ENCODE results near the gene SCYL3. TPM values are rescaled to one million over a fixed set of nuclear protein-coding genes. Genes with fewer than 3 reads are reported as not detected.
"Not testable (repeated sequence)": the region's sequence is repeated elsewhere in the genome, so short reads cannot be mapped to it uniquely, and the experiment has no call there.

SCYL3 gene
- total RNA-seq, 6 experiments from 2014 or later, result 6.2 to 9.3 (median 8.3) TPM

DNA sequence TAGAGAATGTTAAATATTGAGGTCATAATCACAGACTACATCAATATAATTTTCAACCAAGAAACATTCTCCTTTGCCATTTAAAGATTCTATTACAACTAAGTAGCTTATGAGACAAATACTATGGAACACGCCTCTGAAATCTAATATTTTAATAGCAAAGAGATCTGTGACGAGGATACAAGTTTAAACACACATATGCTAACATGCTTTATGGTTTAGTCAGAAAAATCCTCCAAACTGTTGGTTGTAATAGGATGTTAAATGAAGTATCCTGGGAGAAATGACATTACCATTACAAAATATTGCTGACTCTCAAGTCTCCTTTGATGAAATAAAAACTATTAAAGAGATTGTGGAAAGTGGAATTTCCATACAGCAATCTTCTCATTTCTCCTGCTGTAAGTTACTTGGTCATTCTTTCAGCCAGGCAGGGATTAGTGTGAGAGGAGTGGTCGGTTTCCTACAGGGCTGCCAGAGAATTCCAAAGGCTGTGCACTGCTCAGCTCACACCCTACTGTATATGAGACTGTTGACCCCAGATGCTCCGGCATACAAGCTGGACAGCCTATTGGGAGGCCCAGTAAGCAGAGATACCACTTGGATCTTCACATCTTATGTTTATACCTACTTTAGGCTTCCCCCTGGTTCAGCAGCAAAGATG, 26.6 kb downstream of the SCYL3 start:
- 84% methylated on average over 3 of the region's 4 CpGs for WGBS (ENCODE audit: insufficient coverage, low coverage, low lambda C conversion rate, missing lambda C conversion rate)
- Histone ChIP-seq H3K27ac (no peak overlapping the region), H3K4me3 (no peak overlapping the region), H3K27me3 (no peaks in the 10 kb centered on the region), H3K36me3 (peaks cover 0 to 91% (median 49%) of the 10 kb centered on the region in 4 donors), H3K9me3 (no peaks in the 10 kb centered on the region), H3K4me1 (no peaks in the 10 kb centered on the region)
- intact Hi-C loops (cut with DNase I), result no loop called here
- ATAC-seq (no peak), DNase-seq (no peak)
- TF ChIP-seq, protein P1, sequence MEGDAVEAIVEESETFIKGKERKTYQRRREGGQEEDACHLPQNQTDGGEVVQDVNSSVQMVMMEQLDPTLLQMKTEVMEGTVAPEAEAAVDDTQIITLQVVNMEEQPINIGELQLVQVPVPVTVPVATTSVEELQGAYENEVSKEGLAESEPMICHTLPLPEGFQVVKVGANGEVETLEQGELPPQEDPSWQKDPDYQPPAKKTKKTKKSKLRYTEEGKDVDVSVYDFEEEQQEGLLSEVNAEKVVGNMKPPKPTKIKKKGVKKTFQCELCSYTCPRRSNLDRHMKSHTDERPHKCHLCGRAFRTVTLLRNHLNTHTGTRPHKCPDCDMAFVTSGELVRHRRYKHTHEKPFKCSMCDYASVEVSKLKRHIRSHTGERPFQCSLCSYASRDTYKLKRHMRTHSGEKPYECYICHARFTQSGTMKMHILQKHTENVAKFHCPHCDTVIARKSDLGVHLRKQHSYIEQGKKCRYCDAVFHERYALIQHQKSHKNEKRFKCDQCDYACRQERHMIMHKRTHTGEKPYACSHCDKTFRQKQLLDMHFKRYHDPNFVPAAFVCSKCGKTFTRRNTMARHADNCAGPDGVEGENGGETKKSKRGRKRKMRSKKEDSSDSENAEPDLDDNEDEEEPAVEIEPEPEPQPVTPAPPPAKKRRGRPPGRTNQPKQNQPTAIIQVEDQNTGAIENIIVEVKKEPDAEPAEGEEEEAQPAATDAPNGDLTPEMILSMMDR (IDR thresholded peaks at IDR 0.05), result no peak
- no peak for TF ChIP-seq POLR2A (IDR thresholded peaks at IDR 0.05)

DNA sequence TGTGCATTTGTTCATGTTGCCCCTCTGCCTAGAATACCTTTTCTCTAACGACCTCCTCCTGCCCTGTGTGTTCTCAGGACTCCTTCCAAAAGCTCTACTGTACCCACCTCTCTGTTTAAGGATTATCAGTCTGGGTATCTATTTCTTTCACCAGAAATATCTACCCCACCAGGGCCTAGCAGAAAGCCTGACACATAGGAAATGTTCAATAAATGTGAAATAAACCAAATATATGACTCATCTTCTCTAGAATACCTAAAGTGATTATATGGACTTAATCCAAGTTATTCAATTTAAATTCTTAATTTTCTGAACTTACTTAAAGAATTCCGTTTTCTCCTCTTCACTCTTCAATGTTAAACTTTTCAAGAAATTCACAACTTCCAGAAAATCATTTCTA, 27.1 kb downstream of the SCYL3 start:
- Histone ChIP-seq H3K27me3 (no peaks in the 10 kb centered on the region), H3K27ac (no peak overlapping the region), H3K4me3 (no peak overlapping the region), H3K9me3 (no peaks in the 10 kb centered on the region), H3K36me3 (peaks cover 0 to 94% (median 50%) of the 10 kb centered on the region in 4 donors), H3K4me1 (no peaks in the 10 kb centered on the region)
- intact Hi-C loops (cut with DNase I), result no loop called here
- TF ChIP-seq POLR2A (IDR thresholded peaks at IDR 0.05), result no peak
- TF ChIP-seq, protein P1 (IDR thresholded peaks at IDR 0.05), result no peak
- DNase-seq (no peak), ATAC-seq (no peak)
- WGBS (ENCODE audit: insufficient coverage, low coverage, low lambda C conversion rate, missing lambda C conversion rate), result 89% methylated on average over 2 of the region's 2 CpGs

DNA sequence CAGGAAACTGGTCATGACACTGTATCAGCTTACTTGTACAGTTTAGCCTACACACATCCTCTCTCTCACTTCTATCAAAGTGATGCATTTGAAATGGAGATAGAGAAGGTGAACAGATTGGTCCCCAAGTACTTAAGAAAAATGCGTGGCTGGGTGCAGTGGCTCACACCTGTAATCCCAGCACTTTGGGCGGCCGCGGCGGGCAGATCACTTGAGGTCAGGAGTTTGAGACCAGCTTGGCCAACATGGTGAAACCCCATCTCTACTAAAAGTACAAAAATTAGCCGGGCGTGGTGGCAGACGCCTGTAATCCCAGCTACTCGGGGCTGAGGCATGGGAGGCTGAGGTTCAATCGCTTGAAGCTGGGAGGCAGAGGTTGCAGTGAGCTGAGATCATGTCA, 29.2 kb downstream of the SCYL3 start:
- H3K27me3 ChIP-seq; H3K4me1 ChIP-seq; DNase-seq; intact Hi-C loops (cut with DNase I); H3K4me3 ChIP-seq; H3K9me3 ChIP-seq; H3K27ac ChIP-seq; ATAC-seq: not testable (repeated sequence)
- peaks cover 3 to 91% (median 51%) of the 10 kb centered on the region in 4 donors for H3K36me3 ChIP-seq
- 94% methylated on average over 6 of the region's 10 CpGs for WGBS (ENCODE audit: insufficient coverage, low coverage, low lambda C conversion rate, missing lambda C conversion rate)

DNA sequence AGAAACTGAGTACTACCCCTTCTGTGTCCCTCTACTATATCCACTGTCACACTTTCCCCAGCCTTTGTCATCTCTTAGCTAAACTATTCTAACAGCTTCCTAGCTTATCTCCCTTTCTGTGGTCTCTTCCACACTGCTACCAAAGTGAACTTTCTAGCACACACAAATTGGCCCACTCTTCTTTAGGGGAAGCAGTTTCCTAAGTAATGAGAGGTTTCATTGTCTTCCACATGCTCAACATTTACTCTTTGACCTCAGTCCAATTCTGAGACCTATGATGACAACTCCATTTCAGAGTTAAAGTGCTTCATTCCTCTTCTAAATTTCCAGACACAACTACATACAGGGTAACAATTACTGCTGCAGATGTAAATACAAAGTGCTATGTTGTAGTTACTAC, 32.9 kb downstream of the SCYL3 start:
- Histone ChIP-seq H3K36me3 (peaks cover 3 to 85% (median 38%) of the 10 kb centered on the region in 4 donors), H3K27ac (no peak overlapping the region), H3K4me1 (no peaks in the 10 kb centered on the region), H3K4me3 (no peak overlapping the region), H3K9me3 (no peaks in the 10 kb centered on the region), H3K27me3 (no peaks in the 10 kb centered on the region)
- intact Hi-C loops (cut with DNase I), result no loop called here
- TF ChIP-seq POLR2A (IDR thresholded peaks at IDR 0.05), result no peak
- TF ChIP-seq, protein P1 (IDR thresholded peaks at IDR 0.05), result no peak
- no peak for DNase-seq
- ATAC-seq, result no peak

DNA sequence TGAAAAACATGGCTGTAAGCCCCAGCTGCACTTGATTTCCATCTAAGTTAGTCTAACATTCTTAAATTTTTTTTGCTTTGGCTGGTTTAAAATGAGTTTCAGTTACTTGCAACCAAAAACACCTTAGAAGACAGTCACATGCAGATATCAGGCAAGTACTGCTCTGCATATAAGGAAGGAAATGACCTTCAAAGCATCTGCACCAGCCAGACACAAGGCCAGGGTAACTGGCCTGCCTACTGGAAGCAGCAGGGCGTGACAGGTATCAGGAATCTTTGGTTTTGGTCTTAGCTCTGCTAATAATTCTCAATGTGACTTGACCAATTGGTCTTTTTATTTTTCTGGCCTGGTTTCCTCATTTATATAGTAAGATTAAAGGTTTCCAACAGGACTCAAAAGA, 33.5 kb downstream of the SCYL3 start:
- H3K9me3 ChIP-seq, result no peaks in the 10 kb centered on the region
- DNase-seq (no peak), ATAC-seq (no peak)
- H3K4me1 ChIP-seq, result no peaks in the 10 kb centered on the region
- TF ChIP-seq POLR2A (IDR thresholded peaks at IDR 0.05), result no peak
- TF ChIP-seq, protein P1 (IDR thresholded peaks at IDR 0.05), result no peak
- WGBS (ENCODE audit: insufficient coverage, low coverage, low lambda C conversion rate, missing lambda C conversion rate), result 100% methylated on average over 1 of the region's 1 CpG
- no peak overlapping the region for H3K4me3 ChIP-seq
- no peak overlapping the region for H3K27ac ChIP-seq
- no peaks in the 10 kb centered on the region for H3K27me3 ChIP-seq
- peaks cover 3 to 85% (median 35%) of the 10 kb centered on the region in 4 donors for H3K36me3 ChIP-seq
- intact Hi-C loops (cut with DNase I), result no loop called here

Data from right lobe of liver (tissue), 6 donors.